HTR-8/SVneo (cell line): Measurements from ENCODE around the gene PGAP6.
A peak's percentile ranks its signal among the peaks of the same experiment; 100 is the strongest.
"Not testable (repeated sequence)": the region's sequence is repeated elsewhere in the genome, so short reads cannot be mapped to it uniquely, and the experiment has no call there.

Experiments
- DNase-seq: peaks from one replicate; pipeline ENCODE4 v3.0.0; 2011; ENCODE audit warnings: low spot score, mixed read lengths; ENCODE audit not compliant: insufficient read length
- FAIRE-seq: peaks from 2 replicates; lab custom pipeline; 2011; peaks lifted over from hg19 to GRCh38; lab: Jason Lieb, UNC

The PGAP6 gene

DNA sequence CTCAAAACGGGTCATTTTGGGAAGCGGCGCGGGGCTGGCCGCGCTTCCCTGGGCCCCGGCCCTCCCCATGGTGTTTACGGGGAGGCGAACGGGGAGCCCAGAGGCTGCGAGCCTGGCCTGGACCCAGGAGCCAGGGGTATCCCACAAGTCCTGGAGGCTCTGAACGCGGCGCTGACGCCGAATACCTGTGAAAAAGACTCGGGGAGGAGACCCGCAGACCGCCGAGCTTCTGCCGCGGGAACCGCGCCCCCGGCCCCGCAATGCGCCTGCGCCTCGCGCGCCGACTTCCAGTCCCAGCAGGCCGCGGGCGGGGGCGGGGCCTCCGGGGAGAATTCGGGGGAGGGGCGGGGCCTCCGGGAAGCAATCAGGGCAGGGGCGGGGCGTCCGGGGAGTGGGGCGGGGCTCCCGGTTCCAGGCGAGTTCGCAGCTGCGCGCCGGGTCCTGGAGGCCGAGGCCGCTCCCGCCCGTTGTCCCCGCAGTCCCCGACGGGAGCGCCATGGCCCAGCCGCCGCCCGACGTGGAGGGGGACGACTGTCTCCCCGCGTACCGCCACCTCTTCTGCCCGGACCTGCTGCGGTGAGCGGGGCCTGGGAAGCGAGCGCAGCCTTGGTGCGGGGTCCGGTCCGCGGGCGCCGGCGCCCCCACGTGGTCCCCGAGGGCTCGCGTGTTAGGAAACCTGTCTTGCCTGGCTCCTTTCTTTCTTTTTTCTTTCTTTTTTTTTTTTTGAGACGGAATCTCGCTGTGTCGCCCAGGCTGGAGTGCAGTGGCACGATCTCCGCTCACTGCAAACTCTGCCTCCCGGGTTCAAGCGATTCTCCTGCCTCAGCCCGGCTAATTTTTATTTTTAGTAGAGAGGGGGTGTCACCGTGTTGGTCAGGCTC lies 19.9 kb upstream of the PGAP6 start, which contains the start of gene DECR2:
DECR2 (plus strand) TSS at position 418 of the 881 bp plus-strand sequence; CDS start at position 497, 79 bp downstream.
- FAIRE-seq (no peak), DNase-seq (peak; percentile 91)

- no peak for DNase-seq
- no peak for FAIRE-seq
These were observed 18.3 kb upstream of the PGAP6 start for GRCh38 chr16:400061-400591.

GRCh38 chr16:399340-400019 lies 17.7 kb upstream of the PGAP6 start:
- no peak for FAIRE-seq
- no peak for DNase-seq

GRCh38 chr16:398561-399339 lies 17.0 kb upstream of the PGAP6 start:
- no peak for DNase-seq
- FAIRE-seq = no peak

DNA sequence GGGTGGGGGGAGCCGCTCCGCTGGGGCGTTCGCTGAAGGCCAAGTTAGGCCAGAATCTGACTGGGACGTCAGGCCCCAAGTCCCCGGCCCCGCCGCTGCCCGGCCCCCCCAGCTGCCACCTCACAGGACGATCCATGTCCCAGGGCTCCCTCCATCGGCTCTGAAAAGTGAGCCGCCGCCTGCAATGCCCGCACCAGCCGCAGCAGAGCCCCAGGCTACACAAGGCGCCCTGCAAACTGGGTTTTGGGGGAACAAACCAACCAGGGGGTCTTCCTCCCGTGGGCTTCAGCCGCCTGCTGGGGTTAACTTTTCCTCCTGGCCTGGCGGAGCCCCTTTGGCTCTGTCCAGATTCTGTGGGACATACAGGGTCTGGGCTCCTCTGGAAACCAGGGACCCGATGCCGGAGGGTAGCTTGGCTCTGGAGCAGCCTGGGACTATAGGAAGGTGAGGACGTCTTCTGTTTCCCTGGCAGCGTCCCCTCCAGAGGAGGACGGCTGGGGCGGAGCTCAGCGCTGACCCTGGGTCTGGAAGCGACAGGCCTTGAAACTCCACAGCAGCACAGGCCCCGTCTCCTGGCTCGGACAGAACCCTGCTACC lies 16.1 kb upstream of the PGAP6 start:
- no peak for DNase-seq
- FAIRE-seq = no peak

DNA sequence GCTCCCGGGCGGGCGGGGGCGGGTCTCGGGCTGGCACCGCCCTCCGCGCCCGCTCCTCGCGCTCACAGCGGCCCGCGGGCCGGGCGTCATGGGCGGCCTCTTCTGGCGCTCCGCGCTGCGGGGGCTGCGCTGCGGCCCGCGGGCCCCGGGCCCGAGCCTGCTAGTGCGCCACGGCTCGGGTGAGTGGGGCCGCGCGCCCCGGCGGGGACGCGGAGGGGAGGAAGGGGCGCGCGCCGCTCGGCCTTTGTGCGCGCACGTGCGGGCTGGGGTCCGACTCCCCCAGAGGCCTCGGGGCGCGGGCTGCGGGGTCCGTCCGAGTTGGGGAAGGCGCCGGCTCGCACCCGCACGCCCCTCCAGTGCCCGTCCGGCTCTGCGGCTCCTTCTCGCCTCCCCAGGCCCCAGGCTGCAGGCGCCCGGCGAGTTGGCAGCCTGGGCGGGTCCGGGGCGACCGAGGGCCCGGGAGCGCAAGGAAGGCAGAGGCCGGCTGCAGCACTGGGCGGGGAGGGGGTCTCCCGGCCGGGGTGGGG lies 15.4 kb upstream of the PGAP6 start, which contains the start of gene NME4:
NME4 (plus strand) TSS at position 65 of the 527 bp plus-strand sequence; CDS start at position 89, 24 bp downstream.
- FAIRE-seq (no peak), DNase-seq (no peak)

- DNase-seq = peak; percentile 73
- peak; percentile 72 for FAIRE-seq
These were observed 14.8 kb upstream of the PGAP6 start for GRCh38 chr16:396605-397004.

DNA sequence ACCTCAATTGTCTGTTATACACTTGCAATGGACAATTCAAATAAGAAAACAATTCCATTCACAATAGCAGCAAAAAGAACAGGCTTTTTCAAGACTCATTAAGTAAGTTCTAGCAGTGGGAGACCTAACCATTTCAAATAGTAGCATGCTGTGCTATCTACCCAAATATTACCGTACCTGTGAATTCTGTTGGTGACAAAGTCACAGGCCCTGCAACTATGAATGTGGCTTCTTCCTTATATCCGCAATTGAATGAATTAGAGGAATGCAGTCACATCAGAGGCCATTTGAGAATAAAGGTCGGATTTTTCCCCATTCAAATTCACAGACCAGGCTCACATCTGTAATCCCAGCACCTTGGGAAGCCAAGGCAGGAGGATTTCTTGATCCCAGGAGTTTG lies 14.4 kb upstream of the PGAP6 start:
- DNase-seq (no peak), FAIRE-seq (no peak)

GRCh38 chr16:392450-393030 lies 10.8 kb upstream of the PGAP6 start:
- no peak for DNase-seq
- FAIRE-seq = no peak

DNA sequence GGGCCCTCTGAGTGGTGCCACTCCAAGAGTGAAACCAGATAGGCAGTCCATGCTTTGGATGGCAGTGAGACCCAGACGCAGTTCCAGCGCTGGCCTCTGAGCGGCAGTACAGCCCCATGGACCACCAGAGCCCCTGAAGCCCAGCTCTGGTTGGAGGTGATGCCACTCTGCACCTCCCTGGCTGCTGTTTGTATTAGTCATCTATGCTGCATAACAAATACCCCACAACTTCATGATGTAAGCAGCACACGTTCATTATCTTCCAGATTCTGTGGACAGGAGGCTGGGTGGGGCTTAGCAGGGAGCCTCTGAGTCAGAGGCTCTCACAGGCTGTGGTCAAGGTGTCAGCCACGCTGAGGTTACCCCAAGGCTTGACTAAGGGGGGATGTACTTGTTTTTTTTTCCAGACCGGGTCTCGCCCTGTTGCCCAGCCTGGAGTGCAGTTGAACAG lies 10.1 kb upstream of the PGAP6 start:
- no peak for FAIRE-seq

DNA sequence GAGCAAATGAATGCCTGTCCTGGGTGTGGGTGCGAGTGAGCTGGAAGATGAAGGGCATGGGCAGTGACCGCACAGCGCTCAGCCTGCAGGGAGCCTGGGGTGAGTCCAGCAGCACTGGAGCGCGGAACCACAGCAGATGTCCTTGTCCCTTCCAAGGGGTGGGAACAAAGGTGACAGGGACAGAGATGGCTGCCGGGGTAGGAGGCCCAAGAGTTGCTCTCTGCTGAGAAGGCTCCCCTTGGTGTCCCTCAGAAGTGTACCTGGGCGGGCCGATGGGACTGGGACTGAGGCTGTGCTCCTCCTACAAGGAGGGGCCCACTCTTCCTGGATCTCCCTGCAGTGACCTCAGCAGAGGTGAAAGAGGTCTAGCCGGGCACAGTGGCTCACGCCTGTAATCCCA lies 7.6 kb upstream of the PGAP6 start:
- FAIRE-seq = no peak
- no peak for DNase-seq

More for the DNA sequence above, 10.1 kb upstream of the PGAP6 start:
- DNase-seq = no peak

- not testable (repeated sequence) for FAIRE-seq, DNase-seq
These were observed 6.2 kb upstream of the PGAP6 start for GRCh38 chr16:387761-388666.

DNA sequence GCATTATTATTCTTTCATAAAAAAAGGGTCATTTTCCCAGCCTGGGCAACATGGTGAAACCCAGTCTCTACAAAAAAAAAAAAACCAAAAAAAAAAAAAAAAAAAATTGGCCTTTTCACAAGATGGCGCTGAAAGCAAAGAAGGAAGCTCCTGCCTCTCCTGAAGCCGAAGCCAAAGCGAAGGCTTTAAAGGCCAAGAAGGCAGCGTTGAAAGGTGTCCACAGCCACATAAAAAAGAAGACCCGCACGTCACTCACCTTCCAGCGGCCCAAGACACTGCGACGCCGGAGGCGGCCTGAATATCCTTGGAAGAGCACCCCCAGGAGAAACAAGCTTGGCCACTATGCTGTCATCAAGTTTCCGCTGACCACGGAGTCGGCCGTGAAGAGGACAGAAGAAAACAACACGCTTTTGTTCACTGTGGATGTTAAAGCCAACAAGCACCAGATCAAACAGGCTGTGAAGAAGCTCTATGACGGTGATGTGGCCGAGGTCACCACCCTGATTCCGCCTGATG lies 4.9 kb upstream of the PGAP6 start:
- FAIRE-seq (no peak), DNase-seq (no peak)

- FAIRE-seq = peak; percentile 13
- DNase-seq = no peak
These were observed 1.7 kb upstream of the PGAP6 start for GRCh38 chr16:383326-384051.

- no peak for DNase-seq
- FAIRE-seq = no peak
These were observed 578 bp downstream of the PGAP6 start for GRCh38 chr16:381012-381788.

- FAIRE-seq (peak; percentile 44), DNase-seq (no peak)
These were observed 1.1 kb downstream of the PGAP6 start for GRCh38 chr16:380762-381011.
